GM12878 (cell line): ENCODE measurements around the gene PGM5. TPM values are rescaled to one million over a fixed set of nuclear protein-coding genes. Genes with fewer than 3 reads are reported as not detected.

Experiments
- ATAC-seq: fragments of 200-7000 bp; cut with Tn5 transposase; 3 replicates; pipeline ENCODE4 v1.9.1; 2020; ENCODE audit warnings: mild to moderate bottlenecking, moderate library complexity
- BruUV-seq: library from RNA; stranded (reverse); fragments of 400-500 nt; replicated peaks from 2 replicates; lab custom pipeline; 2021; lab: Mats Ljungman, UMichigan
- CTCF ChIA-PET: fragments of 300-600 bp; sonication (Branson Sonifier 250); formaldehyde crosslinking; extraction: SDS; loops from one replicate; lab custom pipeline; 2021; ENCODE audit warnings: inconsistent platforms; lab: Yijun Ruan, JAX
- POLR2A ChIA-PET: fragments of 350-600 bp; formaldehyde crosslinking; extraction: SDS; loops from one replicate; lab custom pipeline; 2021; ENCODE audit warnings: inconsistent platforms; lab: Charles Lee
- RAD21 ChIA-PET: fragments of 300-600 bp; sonication (Branson Sonifier 250); formaldehyde crosslinking; loops from one replicate; lab custom pipeline; 2023; ENCODE audit warnings: antibody characterized with exemption; ENCODE audit not compliant: unreplicated experiment; lab: Charles Lee
- SMC1A ChIA-PET: fragments of 300-600 bp; sonication (Branson Sonifier 250); formaldehyde crosslinking; loops from one replicate; lab custom pipeline; 2023; ENCODE audit not compliant: unreplicated experiment, uncharacterized antibody; lab: Charles Lee
- DNase-seq: peaks from one replicate; pipeline ENCODE4 v3.0.0-alpha.2; 2011; ENCODE audit warnings: low read depth, low spot score
- FAIRE-seq: peaks from 3 replicates; lab custom pipeline; 2011; peaks lifted over from hg19 to GRCh38; lab: Jason Lieb, UNC
- H2AFZ ChIP-seq: 2 replicates; pipeline ENCODE4 v1.6.0; 2011; ENCODE audit warnings: low read depth, low read length, control low read depth; ENCODE audit not compliant: control insufficient read depth
- H3K27ac ChIP-seq: 2 replicates; pipeline ENCODE4 v1.5.1; 2011; ENCODE audit warnings: control low read depth; ENCODE audit not compliant: control insufficient read depth, insufficient read depth
- H3K27me3 ChIP-seq, 2 experiments: replicated peaks in 1 of 2; 2 replicates each; pipeline versions ENCODE4 v1.6.0 to v1.6.1; 2011; ENCODE audit warnings: low read length in 1 of 2; ENCODE audit not compliant: control insufficient read depth in 2 of 2, insufficient read depth in 2 of 2
- H3K36me3 ChIP-seq, 2 experiments: 2 replicates each; pipeline ENCODE4 v1.5.1; 2011; ENCODE audit warnings: low read length in 1 of 2; ENCODE audit not compliant: control insufficient read depth in 2 of 2, insufficient read depth in 2 of 2
- H3K4me1 ChIP-seq: 2 replicates; pipeline ENCODE4 v1.6.1; 2011; ENCODE audit warnings: mild to moderate bottlenecking, low read length, moderate library complexity, mixed read lengths; ENCODE audit not compliant: control insufficient read depth, insufficient read depth
- H3K4me2 ChIP-seq: 2 replicates; pipeline ENCODE4 v1.6.0; 2011; ENCODE audit warnings: control low read depth; ENCODE audit not compliant: control insufficient read depth, insufficient read depth
- H3K4me3 ChIP-seq: fragments of 200-600 bp; sonication (generic); 2 replicates; pipeline ENCODE4 v1.5.1; 2016
- H3K79me2 ChIP-seq: 2 replicates; pipeline ENCODE4 v1.6.0; 2011; ENCODE audit warnings: low read length; ENCODE audit not compliant: control insufficient read depth, insufficient read depth
- H3K9ac ChIP-seq: 2 replicates; pipeline ENCODE4 v1.8.0; 2011; ENCODE audit warnings: low read length, control low read depth, mixed read lengths; ENCODE audit not compliant: control insufficient read depth, insufficient read depth
- H3K9me3 ChIP-seq: replicated peaks from 3 replicates; pipeline ENCODE4 v1.5.1; 2011; ENCODE audit warnings: mild to moderate bottlenecking, low read length; ENCODE audit not compliant: control insufficient read depth, insufficient read depth
- H4K20me1 ChIP-seq: 2 replicates; pipeline ENCODE4 v1.6.0; 2011; ENCODE audit not compliant: control insufficient read depth, insufficient read depth
- CHD2 ChIP-seq: IDR thresholded peaks from 2 replicates; pipeline ENCODE4 v1.6.1; 2011; ENCODE audit warnings: low read depth, low read length, improper control_type of control experiment, borderline replicate concordance
- EGR1 ChIP-seq, 2 experiments: IDR thresholded peaks; 1 replicate in 1 of 2; 2 replicates in 1 of 2; pipeline ENCODE4 v1.6.1; 2011 to 2012; ENCODE audit warnings: low read depth in 2 of 2, low read length in 2 of 2, borderline replicate concordance in 1 of 2, mild to moderate bottlenecking in 1 of 2, moderate library complexity in 1 of 2
- ESRRA ChIP-seq: IDR thresholded peaks from 2 replicates; pipeline ENCODE4 v1.6.1; 2012; ENCODE audit warnings: mild to moderate bottlenecking, low read length, improper control_type of control experiment
- FOXK2 ChIP-seq: fragments of 450-650 bp; IDR thresholded peaks from 2 replicates; pipeline ENCODE4 v1.6.1; 2017; ENCODE audit warnings: mild to moderate bottlenecking, moderate library complexity
- HCFC1 ChIP-seq: fragments of 150-350 bp; IDR thresholded peaks from 2 replicates; pipeline ENCODE4 v1.6.1; 2014; ENCODE audit warnings: low read length
- KLF5 ChIP-seq: fragments of 450-650 bp; IDR thresholded peaks from 2 replicates; pipeline ENCODE4 v1.6.1; 2014; ENCODE audit warnings: mild to moderate bottlenecking; ENCODE audit not compliant: partially characterized antibody
- MTA2 ChIP-seq: fragments of 450-650 bp; IDR thresholded peaks from 2 replicates; pipeline ENCODE4 v1.6.1; 2016; ENCODE audit warnings: low read depth, mild to moderate bottlenecking, moderate library complexity
- NFYA ChIP-seq: IDR thresholded peaks from 2 replicates; pipeline ENCODE4 v1.6.1; 2011; ENCODE audit warnings: low read depth, mild to moderate bottlenecking, low read length, improper control_type of control experiment, borderline replicate concordance
- PAX8 ChIP-seq: fragments of 450-650 bp; IDR thresholded peaks from 2 replicates; pipeline ENCODE4 v1.6.1; 2017; ENCODE audit warnings: mild to moderate bottlenecking, moderate library complexity
- SREBF2 ChIP-seq: IDR thresholded peaks from 2 replicates; pipeline ENCODE4 v1.6.1; 2012; ENCODE audit warnings: mild to moderate bottlenecking, low read length
- SUZ12 ChIP-seq: fragments of 200-600 bp; sonication (generic); IDR thresholded peaks from one replicate; pipeline ENCODE4 v1.6.1; 2018; ENCODE audit warnings: antibody characterized with exemption, mild to moderate bottlenecking; ENCODE audit not compliant: unreplicated experiment
- TARDBP ChIP-seq: IDR thresholded peaks from 2 replicates; pipeline ENCODE4 v1.6.1; 2016; ENCODE audit warnings: borderline replicate concordance
- ZNF24 ChIP-seq: fragments of 450-650 bp; IDR thresholded peaks from 2 replicates; pipeline ENCODE4 v1.6.1; 2017; ENCODE audit warnings: antibody characterized with exemption, mild to moderate bottlenecking
- ZNF622 ChIP-seq: fragments of 450-650 bp; IDR thresholded peaks from 2 replicates; pipeline ENCODE4 v1.6.1; 2017; ENCODE audit warnings: mild to moderate bottlenecking, inconsistent platforms
- WGBS: methylation state at CpG from one replicate; pipeline ENCODE4 v1.1.6; 2016; ENCODE audit warnings: low lambda C conversion rate; ENCODE audit not compliant: insufficient replicate concordance, insufficient coverage; ENCODE audit errors: missing lambda C conversion rate; 5-methylcytosine and 5-hydroxymethylcytosine counted together
- in situ Hi-C: fragments of 300-500 bp; cut with MboI; formaldehyde crosslinking; loops from 9 replicates; pipeline ENCODE4 v1.14.3; 2018; ENCODE audit warnings: mixed read lengths
- intact Hi-C: fragments of 100-400 bp; cut with micrococcal nuclease; formaldehyde crosslinking; loops from one replicate; pipeline ENCODE4 v1.14.2; 2022; ENCODE audit not compliant: unreplicated experiment
- polyA plus RNA-seq, 11 experiments: library from polyadenylated mRNA; depleted of rRNA in 4 of 11; unstranded in 6 of 11; stranded (reverse) in 5 of 11; fragments of >200 nt; fragmentation: Nextera tagmentation in 4 of 11; fragmentation: Illumina TruSeq in 1 of 11; extraction: Ambion mirVana in 4 of 11; extraction: Trizol in 1 of 11; gene quantifications; 1 replicate in 1 of 11; 2 replicates in 10 of 11; pipeline versions ENCODE4 v1.2.1 to v1.2.3, GENCODE V29; 2011 to 2016; ENCODE audit warnings: inconsistent platforms in 2 of 11, missing spikeins in 2 of 11, low read depth in 1 of 11
- total RNA-seq, 4 experiments: library from RNA; depleted of rRNA in 3 of 4; stranded (reverse); fragments of >200 nt in 3 of 4; fragmentation: Illumina TruSeq in 1 of 4; extraction: Trizol in 1 of 4; gene quantifications; 2 replicates each; pipeline versions ENCODE4 v1.2.1 to v1.2.3, GENCODE V29; 2013 to 2021
- TF ChIP-seq, protein P1 (sequence below): IDR thresholded peaks from 2 replicates; pipeline ENCODE4 v1.6.1; 2012; ENCODE audit warnings: low read depth, low read length, improper control_type of control experiment

PGM5 gene
- total and polyA plus RNA-seq, 10 of the 15 experiments (the other 5 are each of a cell fraction or from before 2014, with no cell fraction given), result 0.28 to 0.73 TPM; not detected in 8

GRCh38 chr9:68446836-68447235 is 90.4 kb downstream of the PGM5 start:
- RAD21 ChIA-PET, result no interaction called here
- Histone ChIP-seq H2AFZ (no peak overlapping the region), H3K4me1 (no peaks in the 10 kb centered on the region), H3K4me3 (no peak overlapping the region), H4K20me1 (no peaks in the 10 kb centered on the region), H3K27me3 (no peaks in the 10 kb centered on the region; a peak in 1 of 4 replicates), H3K27ac (no peak overlapping the region), H3K9me3 (no peaks in the 10 kb centered on the region), H3K36me3 (no peaks in the 10 kb centered on the region), H3K9ac (no peak overlapping the region), H3K4me2 (no peak overlapping the region)
- intact Hi-C loops, result loop anchor here (10.0 kb wide), 1 partner anchor 118 kb away; no protein-coding TSS in a partner anchor
- in situ Hi-C loops, result no loop called here
- no peak for FAIRE-seq
- ATAC-seq, result no peak
- SMC1A ChIA-PET, result no interaction called here
- CTCF ChIA-PET, result interaction anchor here (1.3 kb wide), 1 partner anchor 123 kb away, joined by 3 read pairs; no protein-coding TSS in a partner anchor
- POLR2A ChIA-PET, result no interaction called here
- 30% methylated on average over 7 of the region's 7 CpGs for WGBS
- no TSS peak for BruUV-seq
- no peak for TF ChIP-seq SREBF2
- no peak for TF ChIP-seq SUZ12
- TF ChIP-seq MTA2, result no peak
- TF ChIP-seq, protein P1, sequence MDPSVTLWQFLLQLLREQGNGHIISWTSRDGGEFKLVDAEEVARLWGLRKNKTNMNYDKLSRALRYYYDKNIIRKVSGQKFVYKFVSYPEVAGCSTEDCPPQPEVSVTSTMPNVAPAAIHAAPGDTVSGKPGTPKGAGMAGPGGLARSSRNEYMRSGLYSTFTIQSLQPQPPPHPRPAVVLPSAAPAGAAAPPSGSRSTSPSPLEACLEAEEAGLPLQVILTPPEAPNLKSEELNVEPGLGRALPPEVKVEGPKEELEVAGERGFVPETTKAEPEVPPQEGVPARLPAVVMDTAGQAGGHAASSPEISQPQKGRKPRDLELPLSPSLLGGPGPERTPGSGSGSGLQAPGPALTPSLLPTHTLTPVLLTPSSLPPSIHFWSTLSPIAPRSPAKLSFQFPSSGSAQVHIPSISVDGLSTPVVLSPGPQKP, result no peak
- TF ChIP-seq ZNF622, result no peak
- TF ChIP-seq FOXK2, result no peak
- no peak for TF ChIP-seq TARDBP
- no peak for TF ChIP-seq CHD2
- TF ChIP-seq PAX8, result no peak
- TF ChIP-seq NFYA, result no peak
- no peak for TF ChIP-seq HCFC1
- TF ChIP-seq EGR1 (IDR thresholded peaks at IDR 0.05; ENCODE audit: borderline replicate concordance in 1 of 2, low read depth in 2 of 2, low read length in 2 of 2), result no peak
- TF ChIP-seq ZNF24, result no peak
- TF ChIP-seq KLF5, result no peak
- no peak for TF ChIP-seq ESRRA
- TF ChIP-seq, all 136 proteins: peak for 0
- no peak for DNase-seq
- no peaks in the 10 kb centered on the region for H3K79me2 ChIP-seq
